Transverse colon (tissue), 3 donors: ENCODE measurements around the gene ANKRD35.

Source experiments
- CTCF ChIP-seq, 5 experiments: fragments of 200-600 bp in 3 of 5; fragments of 450-650 bp in 2 of 5; sonication (generic) in 3 of 5; IDR thresholded peaks; 1 replicate in 2 of 5; 2 replicates in 3 of 5; pipeline ENCODE4 v1.5.1; 2016 to 2017; ENCODE audit warnings: antibody characterized with exemption in 5 of 5, inconsistent platforms in 3 of 5, mild to moderate bottlenecking in 2 of 5, moderate library complexity in 1 of 5
- EP300 ChIP-seq: sonication (generic); formaldehyde crosslinking; IDR thresholded peaks from one replicate; pipeline ENCODE4 v1.6.1; 2017; ENCODE audit warnings: antibody characterized with exemption, low read depth
- POLR2A ChIP-seq: fragments of 450-650 bp; IDR thresholded peaks from one replicate; pipeline ENCODE4 v1.6.1; 2016; ENCODE audit warnings: antibody characterized with exemption, mild to moderate bottlenecking, moderate library complexity

GRCh38 chr1:145843031-145843430, 42.6 kb downstream of the ANKRD35 start:
- no peak for TF ChIP-seq EP300
- no peak for TF ChIP-seq CTCF (IDR thresholded peaks at IDR 0.05)
- no peak for TF ChIP-seq POLR2A
